CD4-positive, alpha-beta T cell (primary cell): ENCODE data around the gene SPATA2L. TPM values are rescaled to one million over a fixed set of nuclear protein-coding genes. Genes with fewer than 3 reads are reported as not detected.

ENCODE experiments used
- ATAC-seq: fragments of 200-7000 bp; cut with Tn5 transposase; one replicate; pipeline ENCODE4 v1.10.0; 2022; ENCODE audit warnings: mild to moderate bottlenecking; ENCODE audit not compliant: poor library complexity
- CTCF ChIA-PET: fragments of 350-600 bp; sonication (Branson Sonifier 250); formaldehyde crosslinking; loops from one replicate; lab custom pipeline; 2021; ENCODE audit warnings: antibody characterized with exemption, inconsistent platforms; lab: Charles Lee
- POLR2A ChIA-PET: fragments of 350-600 bp; sonication (Branson Sonifier 250); formaldehyde crosslinking; loops from one replicate; lab custom pipeline; 2021; ENCODE audit warnings: antibody characterized with exemption, inconsistent platforms; lab: Charles Lee
- DNase-seq, 14 experiments: peaks; one replicate each; pipeline ENCODE4 v3.0.0-alpha.2; 2013 to 2020; ENCODE audit warnings: mixed read lengths in 2 of 14
- H3K27ac ChIP-seq, 2 donors: one replicate each; pipeline versions ENCODE4 v1.5.1 to v1.7.0; 2013; ENCODE audit warnings: low read length in 2 of 2, low read depth in 1 of 2, mild to moderate bottlenecking in 1 of 2
- H3K27me3 ChIP-seq, 2 experiments: 1 replicate in 1 of 2; 2 replicates in 1 of 2; pipeline versions ENCODE4 v1.6.1 to v1.7.0; 2013; ENCODE audit warnings: low read length in 2 of 2, control low read depth in 1 of 2, mild to moderate bottlenecking in 1 of 2, moderate library complexity in 1 of 2; ENCODE audit not compliant: insufficient read depth in 2 of 2, control insufficient read depth in 1 of 2
- H3K36me3 ChIP-seq: one replicate; pipeline ENCODE4 v1.6.1; 2013; ENCODE audit warnings: low read length, control low read depth; ENCODE audit not compliant: insufficient read depth
- H3K4me1 ChIP-seq: one replicate; pipeline ENCODE4 v1.6.1; 2013; ENCODE audit warnings: low read length, control low read depth; ENCODE audit not compliant: insufficient read depth
- H3K4me3 ChIP-seq: one replicate; pipeline ENCODE4 v1.5.1; 2013; ENCODE audit warnings: mild to moderate bottlenecking, low read length, moderate library complexity
- H3K9me3 ChIP-seq, 2 experiments: 1 replicate in 1 of 2; 2 replicates in 1 of 2; pipeline versions ENCODE4 v1.6.1 to v1.7.0; 2013; ENCODE audit warnings: low read length in 2 of 2, mild to moderate bottlenecking in 2 of 2, control low read depth in 1 of 2, moderate library complexity in 1 of 2; ENCODE audit not compliant: control insufficient read depth in 1 of 2, insufficient read depth in 1 of 2
- H3K27ac Mint-ChIP-seq: one replicate; pipeline ENCODE4 v1.8.0; 2020; ENCODE audit warnings: mixed read lengths
- H3K27me3 Mint-ChIP-seq: one replicate; pipeline ENCODE4 v1.8.0; 2021; ENCODE audit warnings: mixed read lengths
- H3K36me3 Mint-ChIP-seq: one replicate; pipeline ENCODE4 v1.8.0; 2021; ENCODE audit warnings: low read depth, mixed read lengths
- H3K4me1 Mint-ChIP-seq: one replicate; pipeline ENCODE4 v1.8.0; 2021; ENCODE audit warnings: low read depth, mixed read lengths
- H3K4me3 Mint-ChIP-seq: one replicate; pipeline ENCODE4 v1.8.0; 2020; ENCODE audit warnings: mild to moderate bottlenecking, mixed read lengths
- H3K9me3 Mint-ChIP-seq: one replicate; pipeline ENCODE4 v1.8.0; 2020; ENCODE audit warnings: mixed read lengths
- CTCF ChIP-seq: fragments of 200-600 bp; IDR thresholded peaks from one replicate; pipeline ENCODE4 v1.8.0; 2022; ENCODE audit warnings: antibody characterized with exemption, mild to moderate bottlenecking
- intact Hi-C, 2 experiments: fragments of 100-400 bp; cut with DNase I in 1 of 2; cut with micrococcal nuclease in 1 of 2; formaldehyde crosslinking; loops; one replicate each; pipeline versions ENCODE4 v1.15.1 to v1.9.0; 2023 to 2025; cut with DNase I, micrococcal nuclease
- polyA plus RNA-seq, 2 donors: library from polyadenylated mRNA; unstranded; fragments of 120-200 nt; gene quantifications; one replicate each; pipeline ENCODE4 v1.2.1, GENCODE V29; 2013
- total RNA-seq, 174 experiments: library from RNA in 2 of 174; stranded (reverse) in 2 of 174; gene quantifications; one replicate each; pipeline ENCODE4 v1.2.3 and lab custom pipeline; 2021 to 2026

Gene SPATA2L
- total RNA-seq: 10 to 100 TPM; 26.1 to 28.3 TPM
- 5.7 TPM for polyA plus RNA-seq (2013, experiment 1 of 2)
- 6.1 TPM for polyA plus RNA-seq (2013, experiment 2 of 2)
- 5.5 to 68.9 (median 12.9) reads per million in 172 experiments for total RNA-seq (lab: John Stamatoyannopoulos, UW)

GRCh38 chr16:89701425-89702406 is at the start of gene SPATA2L:
TSS of gene SPATA2L (minus strand) at chr16:89701705. CDS start at chr16:89701232, 473 bp downstream.
- intact Hi-C loops: loop anchor here (1.0 to 5.0 kb wide), 7 partner anchors 20 to 316 kb away; partner anchors contain the start of genes DBNDD1 (in 1 of the 2), TCF25 (in 1 of the 2) and ZNF276 (in 1 of the 2)
- peak within 1 kb of the TSS; percentile 81 for H3K27ac Mint-ChIP-seq
- DNase-seq (peak; percentile 96 to 99 (median 98)), ATAC-seq (peak; percentile 81)
- Histone ChIP-seq H3K9me3 (no peaks in the 10 kb centered on the region), H3K27ac (peak within 1 kb of the TSS; percentile 77 to 92), H3K4me1 (peaks cover 43% of the 10 kb centered on the region), H3K27me3 (no peaks in the 10 kb centered on the region), H3K4me3 (peak within 1 kb of the TSS; percentile 63), H3K36me3 (peaks cover 6% of the 10 kb centered on the region)
- CTCF ChIA-PET: interaction anchor here (0.6 to 5.9 kb wide), 9 partner anchors 15 to 160 kb away, joined by 3 to 73 read pairs (median 13); partner anchors contain the start of gene CDK10
- H3K4me3 Mint-ChIP-seq: peak within 1 kb of the TSS; percentile 83
- peaks cover 13% of the 10 kb centered on the region for H3K36me3 Mint-ChIP-seq
- no peak for TF ChIP-seq CTCF
- H3K27me3 Mint-ChIP-seq: no peaks in the 10 kb centered on the region
- POLR2A ChIA-PET: interaction anchor here (0.6 to 4.4 kb wide), 14 partner anchors 10 to 921 kb away, joined by 3 to 35 read pairs (median 10); partner anchors contain the start of genes CDK10, TCF25 and VPS9D1
- H3K4me1 Mint-ChIP-seq: peaks cover 22% of the 10 kb centered on the region
- H3K9me3 Mint-ChIP-seq: no peaks in the 10 kb centered on the region

- no peaks in the 10 kb centered on the region for H3K9me3 ChIP-seq
- ChIA-PET POLR2A (interaction anchor here (1.4 to 1.5 kb wide), 3 partner anchors 12 to 124 kb away, joined by 3 to 5 read pairs (median 5); partner anchors contain the start of gene TCF25), CTCF (interaction anchor here (0.7 kb wide), 1 partner anchor 49 kb away, joined by 3 read pairs; no protein-coding TSS in a partner anchor)
- H3K27me3 ChIP-seq: no peaks in the 10 kb centered on the region
- no peak overlapping the region for H3K27ac ChIP-seq
- no peak for TF ChIP-seq CTCF
- Mint-ChIP-seq H3K36me3 (no peaks in the 10 kb centered on the region), H3K27me3 (no peaks in the 10 kb centered on the region), H3K4me3 (no peak overlapping the region), H3K4me1 (peaks cover 7% of the 10 kb centered on the region), H3K27ac (peak overlapping the region; percentile 42), H3K9me3 (no peaks in the 10 kb centered on the region)
- no peak overlapping the region for H3K4me3 ChIP-seq
- DNase-seq: peak in 2 of 14 experiments; percentile 39 to 47
- no peak for ATAC-seq
- intact Hi-C loops: loop anchor here in 1 of 2 experiments (5.0 kb wide), 1 partner anchor 33 kb away; no protein-coding TSS in a partner anchor
- H3K4me1 ChIP-seq: peaks cover 27% of the 10 kb centered on the region
- H3K36me3 ChIP-seq: peaks cover 14% of the 10 kb centered on the region
Measured at GRCh38 chr16:89749637-89750036, 48.1 kb upstream of the SPATA2L start.

GRCh38 chr16:89748921-89749320 is 47.4 kb upstream of the SPATA2L start:
- Mint-ChIP-seq H3K36me3 (no peaks in the 10 kb centered on the region), H3K9me3 (no peaks in the 10 kb centered on the region), H3K27me3 (no peaks in the 10 kb centered on the region), H3K4me1 (peaks cover 7% of the 10 kb centered on the region), H3K27ac (no peak overlapping the region), H3K4me3 (no peak overlapping the region)
- Histone ChIP-seq H3K4me1 (peaks cover 34% of the 10 kb centered on the region), H3K36me3 (peaks cover 14% of the 10 kb centered on the region), H3K27me3 (no peaks in the 10 kb centered on the region), H3K27ac (no peak overlapping the region), H3K9me3 (no peaks in the 10 kb centered on the region), H3K4me3 (no peak overlapping the region)
- CTCF ChIA-PET: no interaction called here
- POLR2A ChIA-PET: interaction anchor here (1.1 to 1.5 kb wide), 4 partner anchors 13 to 125 kb away, joined by 3 to 5 read pairs (median 4); partner anchors contain the start of gene TCF25
- no peak for TF ChIP-seq CTCF
- intact Hi-C loops: loop anchor here in 1 of 2 experiments (5.0 kb wide), 1 partner anchor 33 kb away; no protein-coding TSS in a partner anchor
- DNase-seq (no peak), ATAC-seq (no peak)
